Liver (tissue), 9 donors: ENCODE results near the gene PCNT. TPM values are rescaled to one million over a fixed set of nuclear protein-coding genes. Genes with fewer than 3 reads are reported as not detected.

Experiments
- DNase-seq: peaks from one replicate; pipeline ENCODE4 v3.0.0-alpha.2; 2017; ENCODE audit warnings: low spot score
- H3K27ac ChIP-seq, 2 donors: one replicate each; pipeline ENCODE4 v1.7.0; 2013; ENCODE audit warnings: inconsistent platforms in 2 of 2, low read length in 2 of 2, control low read depth in 1 of 2, low read depth in 1 of 2, mild to moderate bottlenecking in 1 of 2
- H3K27me3 ChIP-seq, 4 donors: one replicate each; pipeline versions ENCODE4 v1.6.1 to v1.7.0; 2013; ENCODE audit warnings: low read length in 3 of 4, inconsistent platforms in 1 of 4, mild to moderate bottlenecking in 1 of 4, moderate library complexity in 1 of 4; ENCODE audit not compliant: control insufficient read depth in 4 of 4, insufficient read depth in 4 of 4
- H3K36me3 ChIP-seq, 4 donors: one replicate each; pipeline versions ENCODE4 v1.6.1 to v1.7.0; 2013; ENCODE audit warnings: low read length in 3 of 4, mild to moderate bottlenecking in 3 of 4, low read depth in 1 of 4, moderate library complexity in 1 of 4; ENCODE audit not compliant: control insufficient read depth in 4 of 4, insufficient read depth in 3 of 4
- H3K4me1 ChIP-seq, 4 donors: one replicate each; pipeline versions ENCODE4 v1.6.1 to v1.7.0; 2013; ENCODE audit warnings: low read length in 3 of 4, mild to moderate bottlenecking in 3 of 4, moderate library complexity in 1 of 4; ENCODE audit not compliant: control insufficient read depth in 4 of 4, insufficient read depth in 4 of 4
- H3K4me3 ChIP-seq, 3 donors: one replicate each; pipeline versions ENCODE4 v1.6.1 to v1.7.0; 2013; ENCODE audit warnings: low read length in 3 of 3, control low read depth in 1 of 3, low read depth in 1 of 3, mild to moderate bottlenecking in 1 of 3
- H3K9ac ChIP-seq, 2 donors: one replicate each; pipeline ENCODE4 v1.7.0; 2013; ENCODE audit warnings: low read length in 2 of 2, mild to moderate bottlenecking in 2 of 2, moderate library complexity in 2 of 2, control low read depth in 1 of 2, low read depth in 1 of 2
- H3K9me3 ChIP-seq, 4 donors: one replicate each; pipeline versions ENCODE4 v1.6.1 to v1.7.0; 2013; ENCODE audit warnings: low read length in 3 of 4; ENCODE audit not compliant: control insufficient read depth in 4 of 4
- EGR1 ChIP-seq, 2 donors: IDR thresholded peaks; 2 replicates each; pipeline ENCODE4 v1.6.1; 2016 to 2018; ENCODE audit warnings: antibody characterized with exemption in 2 of 2, low read depth in 2 of 2
- FOXA1 ChIP-seq: IDR thresholded peaks from 2 replicates; pipeline ENCODE4 v1.6.1; 2016; ENCODE audit warnings: antibody characterized with exemption
- FOXA2 ChIP-seq: IDR thresholded peaks from 2 replicates; pipeline ENCODE4 v1.6.1; 2016; ENCODE audit warnings: antibody characterized with exemption
- GABPA ChIP-seq, 2 donors: IDR thresholded peaks in 1 of 2; conservative IDR thresholded peaks in 1 of 2; 2 replicates each; pipeline ENCODE4 v1.6.1; 2016; ENCODE audit warnings: antibody characterized with exemption in 2 of 2, mild to moderate bottlenecking in 1 of 2, moderate library complexity in 1 of 2
- HNF4A ChIP-seq, 2 donors: conservative IDR thresholded peaks; 2 replicates each; pipeline ENCODE4 v1.6.1; 2016; ENCODE audit warnings: antibody characterized with exemption in 2 of 2, mild to moderate bottlenecking in 2 of 2
- HNF4G ChIP-seq: IDR thresholded peaks from 2 replicates; pipeline ENCODE4 v1.6.1; 2016; ENCODE audit warnings: antibody characterized with exemption
- JUND ChIP-seq, 2 donors: IDR thresholded peaks; 2 replicates each; pipeline ENCODE4 v1.6.1; 2016; ENCODE audit warnings: antibody characterized with exemption in 2 of 2
- NR2F2 ChIP-seq: IDR thresholded peaks from 2 replicates; pipeline ENCODE4 v1.6.1; 2016; ENCODE audit warnings: antibody characterized with exemption
- RAD21 ChIP-seq, 2 donors: IDR thresholded peaks; 2 replicates each; pipeline ENCODE4 v1.6.1; 2016; ENCODE audit warnings: antibody characterized with exemption in 2 of 2, mild to moderate bottlenecking in 2 of 2
- RXRA ChIP-seq, 2 donors: IDR thresholded peaks; 2 replicates each; pipeline ENCODE4 v1.6.1; 2017 to 2018; ENCODE audit warnings: antibody characterized with exemption in 2 of 2, mild to moderate bottlenecking in 1 of 2
- SP1 ChIP-seq: IDR thresholded peaks from 2 replicates; pipeline ENCODE4 v1.6.1; 2018; ENCODE audit warnings: antibody characterized with exemption, mild to moderate bottlenecking
- TAF1 ChIP-seq: conservative IDR thresholded peaks from 2 replicates; pipeline ENCODE4 v1.6.1; 2016; ENCODE audit warnings: antibody characterized with exemption, mild to moderate bottlenecking
- YY1 ChIP-seq: IDR thresholded peaks from 2 replicates; pipeline ENCODE4 v1.6.1; 2016; ENCODE audit warnings: antibody characterized with exemption, mild to moderate bottlenecking
- WGBS: extraction: QIAGEN DNeasy Blood & Tissue Kit; methylation state at CpG from one replicate; pipeline ENCODE4 v1.1.7; 2013; 5-methylcytosine and 5-hydroxymethylcytosine counted together
- polyA plus RNA-seq, 2 donors: library from polyadenylated mRNA; stranded (reverse) in 1 of 2; unstranded in 1 of 2; fragments of 200-250 nt in 1 of 2; fragments of >200 nt in 1 of 2; fragmentation: Nextera tagmentation in 1 of 2; extraction: Ambion mirVana in 1 of 2; gene quantifications; one replicate each; pipeline versions ENCODE4 v1.2.1 to v1.2.3, GENCODE V29; 2013 to 2015
- total RNA-seq, 2 donors: library from RNA; depleted of rRNA; stranded (reverse); fragments of >200 nt; gene quantifications; one replicate each; pipeline ENCODE4 v1.2.3, GENCODE V29; 2014
- TF ChIP-seq, protein P1 (sequence below): IDR thresholded peaks from 2 replicates; pipeline ENCODE4 v1.6.1; 2016; ENCODE audit warnings: antibody characterized with exemption, mild to moderate bottlenecking
- TF ChIP-seq, protein P2 (sequence below): IDR thresholded peaks from 2 replicates; pipeline ENCODE4 v1.6.1; 2016; ENCODE audit warnings: antibody characterized with exemption
- TF ChIP-seq, protein P3 (sequence below): IDR thresholded peaks from 2 replicates; pipeline ENCODE4 v1.6.1; 2016; ENCODE audit warnings: antibody characterized with exemption
- TF ChIP-seq, protein P4 (sequence below): IDR thresholded peaks from 2 replicates; pipeline ENCODE4 v1.6.1; 2016; ENCODE audit warnings: antibody characterized with exemption
- donor health status: healthy.
- donor health status: healthy.
- donor health status: healthy.
- donor health status: healthy.
- donor health status: healthy.

The PCNT gene
- total and polyA plus RNA-seq, 4 donors, result 6.7 to 36.8 (median 15.2) TPM

DNA sequence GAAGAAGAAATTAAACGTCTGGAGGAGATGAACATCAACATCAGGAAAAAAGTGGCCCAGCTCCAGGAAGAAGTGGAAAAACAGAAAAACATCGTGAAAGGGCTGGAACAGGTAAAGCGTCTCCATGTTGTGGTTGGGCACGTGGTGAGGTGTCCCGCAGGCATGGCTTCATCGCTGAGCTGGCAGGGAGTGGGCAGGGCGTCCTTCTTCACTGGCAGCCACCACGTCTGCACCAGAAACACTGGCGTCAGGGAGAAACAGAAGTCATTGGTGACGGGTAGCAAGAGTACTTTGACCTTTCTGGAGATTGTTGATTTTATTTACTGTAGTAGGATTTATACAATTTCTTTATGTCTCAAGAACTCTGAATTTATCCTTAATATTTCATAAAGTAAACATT, 75.7 kb downstream of the PCNT start:
- Histone ChIP-seq H3K4me1 (peaks cover 0 to 5% (median 2%) of the 10 kb centered on the region in 4 donors), H3K9me3 (no peaks in the 10 kb centered on the region), H3K27me3 (no peaks in the 10 kb centered on the region), H3K4me3 (no peak overlapping the region), H3K36me3 (peaks cover 16 to 39% (median 19%) of the 10 kb centered on the region in 4 donors), H3K27ac (no peak overlapping the region), H3K9ac (no peak overlapping the region)
- no peak for DNase-seq
- no peak for TF ChIP-seq YY1
- TF ChIP-seq, protein P1, sequence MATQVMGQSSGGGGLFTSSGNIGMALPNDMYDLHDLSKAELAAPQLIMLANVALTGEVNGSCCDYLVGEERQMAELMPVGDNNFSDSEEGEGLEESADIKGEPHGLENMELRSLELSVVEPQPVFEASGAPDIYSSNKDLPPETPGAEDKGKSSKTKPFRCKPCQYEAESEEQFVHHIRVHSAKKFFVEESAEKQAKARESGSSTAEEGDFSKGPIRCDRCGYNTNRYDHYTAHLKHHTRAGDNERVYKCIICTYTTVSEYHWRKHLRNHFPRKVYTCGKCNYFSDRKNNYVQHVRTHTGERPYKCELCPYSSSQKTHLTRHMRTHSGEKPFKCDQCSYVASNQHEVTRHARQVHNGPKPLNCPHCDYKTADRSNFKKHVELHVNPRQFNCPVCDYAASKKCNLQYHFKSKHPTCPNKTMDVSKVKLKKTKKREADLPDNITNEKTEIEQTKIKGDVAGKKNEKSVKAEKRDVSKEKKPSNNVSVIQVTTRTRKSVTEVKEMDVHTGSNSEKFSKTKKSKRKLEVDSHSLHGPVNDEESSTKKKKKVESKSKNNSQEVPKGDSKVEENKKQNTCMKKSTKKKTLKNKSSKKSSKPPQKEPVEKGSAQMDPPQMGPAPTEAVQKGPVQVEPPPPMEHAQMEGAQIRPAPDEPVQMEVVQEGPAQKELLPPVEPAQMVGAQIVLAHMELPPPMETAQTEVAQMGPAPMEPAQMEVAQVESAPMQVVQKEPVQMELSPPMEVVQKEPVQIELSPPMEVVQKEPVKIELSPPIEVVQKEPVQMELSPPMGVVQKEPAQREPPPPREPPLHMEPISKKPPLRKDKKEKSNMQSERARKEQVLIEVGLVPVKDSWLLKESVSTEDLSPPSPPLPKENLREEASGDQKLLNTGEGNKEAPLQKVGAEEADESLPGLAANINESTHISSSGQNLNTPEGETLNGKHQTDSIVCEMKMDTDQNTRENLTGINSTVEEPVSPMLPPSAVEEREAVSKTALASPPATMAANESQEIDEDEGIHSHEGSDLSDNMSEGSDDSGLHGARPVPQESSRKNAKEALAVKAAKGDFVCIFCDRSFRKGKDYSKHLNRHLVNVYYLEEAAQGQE, result no peak
- no peak for TF ChIP-seq FOXA2
- no peak for TF ChIP-seq TAF1
- 89% methylated on average over 10 of the region's 10 CpGs for WGBS

DNA sequence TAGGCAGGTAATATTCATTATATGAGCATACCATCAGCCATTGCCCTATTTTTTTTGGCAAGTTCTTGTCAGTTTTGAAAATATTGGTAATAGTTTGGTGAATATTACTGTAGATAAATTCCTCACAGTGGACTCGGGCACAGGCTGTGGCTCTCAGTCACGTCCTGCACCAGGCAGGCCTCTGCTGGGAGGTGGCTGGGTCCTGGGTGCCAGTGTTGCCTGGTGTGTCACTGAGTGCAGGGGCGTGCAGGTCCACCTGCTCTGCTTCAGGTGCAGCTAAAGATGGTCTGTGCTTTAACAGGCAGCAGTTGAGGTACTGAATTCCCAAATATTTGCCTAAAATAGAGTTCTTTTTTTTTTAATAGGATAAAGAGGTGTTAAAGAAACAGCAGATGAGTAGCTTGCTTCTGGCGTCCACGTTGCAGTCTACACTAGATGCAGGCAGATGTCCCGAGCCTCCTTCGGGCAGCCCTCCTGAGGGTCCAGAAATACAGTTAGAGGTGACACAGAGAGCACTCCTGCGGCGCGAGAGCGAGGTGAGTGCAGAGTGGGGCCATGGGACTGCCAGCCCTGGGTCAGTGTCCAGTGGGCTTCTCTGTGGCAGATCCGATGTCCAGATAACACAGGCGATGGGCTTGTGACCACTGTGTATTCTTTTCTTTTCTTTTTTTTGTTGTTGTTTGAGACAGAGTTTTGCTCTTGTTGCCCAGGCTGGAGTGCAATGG, 77.4 kb downstream of the PCNT start:
- no peak overlapping the region for H3K4me3 ChIP-seq
- H3K27me3 ChIP-seq, result no peaks in the 10 kb centered on the region
- H3K36me3 ChIP-seq, result peaks cover 16 to 39% (median 21%) of the 10 kb centered on the region in 4 donors
- H3K9ac ChIP-seq, result no peak overlapping the region
- 97% methylated on average over 13 of the region's 13 CpGs for WGBS
- no peak for DNase-seq
- TF ChIP-seq RXRA (IDR thresholded peaks at IDR 0.05), result no peak
- TF ChIP-seq NR2F2, result no peak
- TF ChIP-seq, protein P1, result no peak
- TF ChIP-seq RAD21 (IDR thresholded peaks at IDR 0.05), result no peak
- no peak for TF ChIP-seq FOXA2
- TF ChIP-seq HNF4G, result no peak
- no peak for TF ChIP-seq HNF4A (conservative IDR thresholded peaks at IDR 0.05)
- TF ChIP-seq, protein P2, sequence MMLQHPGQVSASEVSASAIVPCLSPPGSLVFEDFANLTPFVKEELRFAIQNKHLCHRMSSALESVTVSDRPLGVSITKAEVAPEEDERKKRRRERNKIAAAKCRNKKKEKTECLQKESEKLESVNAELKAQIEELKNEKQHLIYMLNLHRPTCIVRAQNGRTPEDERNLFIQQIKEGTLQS, result no peak
- TF ChIP-seq GABPA (IDR thresholded peaks at IDR 0.05 in 1 of 2, conservative IDR thresholded peaks at IDR 0.05 in 1 of 2), result no peak
- no peak for TF ChIP-seq FOXA1
- TF ChIP-seq, protein P3, sequence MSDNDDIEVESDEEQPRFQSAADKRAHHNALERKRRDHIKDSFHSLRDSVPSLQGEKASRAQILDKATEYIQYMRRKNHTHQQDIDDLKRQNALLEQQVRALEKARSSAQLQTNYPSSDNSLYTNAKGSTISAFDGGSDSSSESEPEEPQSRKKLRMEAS, result no peak
- TF ChIP-seq TAF1, result no peak
- no peak for TF ChIP-seq SP1
- no peak for TF ChIP-seq EGR1 (IDR thresholded peaks at IDR 0.05; ENCODE audit: low read depth in 2 of 2)
- TF ChIP-seq, protein P4, sequence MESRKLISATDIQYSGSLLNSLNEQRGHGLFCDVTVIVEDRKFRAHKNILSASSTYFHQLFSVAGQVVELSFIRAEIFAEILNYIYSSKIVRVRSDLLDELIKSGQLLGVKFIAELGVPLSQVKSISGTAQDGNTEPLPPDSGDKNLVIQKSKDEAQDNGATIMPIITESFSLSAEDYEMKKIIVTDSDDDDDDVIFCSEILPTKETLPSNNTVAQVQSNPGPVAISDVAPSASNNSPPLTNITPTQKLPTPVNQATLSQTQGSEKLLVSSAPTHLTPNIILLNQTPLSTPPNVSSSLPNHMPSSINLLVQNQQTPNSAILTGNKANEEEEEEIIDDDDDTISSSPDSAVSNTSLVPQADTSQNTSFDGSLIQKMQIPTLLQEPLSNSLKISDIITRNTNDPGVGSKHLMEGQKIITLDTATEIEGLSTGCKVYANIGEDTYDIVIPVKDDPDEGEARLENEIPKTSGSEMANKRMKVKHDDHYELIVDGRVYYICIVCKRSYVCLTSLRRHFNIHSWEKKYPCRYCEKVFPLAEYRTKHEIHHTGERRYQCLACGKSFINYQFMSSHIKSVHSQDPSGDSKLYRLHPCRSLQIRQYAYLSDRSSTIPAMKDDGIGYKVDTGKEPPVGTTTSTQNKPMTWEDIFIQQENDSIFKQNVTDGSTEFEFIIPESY, result no peak
- no peak for TF ChIP-seq JUND (IDR thresholded peaks at IDR 0.05)
- TF ChIP-seq YY1, result no peak
- no peak overlapping the region for H3K27ac ChIP-seq
- H3K4me1 ChIP-seq, result no peaks in the 10 kb centered on the region
- no peaks in the 10 kb centered on the region for H3K9me3 ChIP-seq
